H1 (cell line): ENCODE data around the gene MBTPS1. TPM values are rescaled to one million over a fixed set of nuclear protein-coding genes. Genes with fewer than 3 reads are reported as not detected.

ENCODE experiments used
- BACH1 ChIP-seq: IDR thresholded peaks from 2 replicates; pipeline ENCODE4 v1.6.1; 2012; ENCODE audit warnings: low read length, improper control_type of control experiment
- BRCA1 ChIP-seq: IDR thresholded peaks from 2 replicates; pipeline ENCODE4 v1.6.1; 2012; ENCODE audit warnings: low read depth, low read length, improper control_type of control experiment
- FOSL1 ChIP-seq: IDR thresholded peaks from 2 replicates; pipeline ENCODE4 v1.6.1; 2011; ENCODE audit warnings: mild to moderate bottlenecking, low read depth, low read length, moderate library complexity; ENCODE audit not compliant: insufficient read depth
- KDM4A ChIP-seq: IDR thresholded peaks from one replicate; pipeline ENCODE4 v1.7.1; 2012; ENCODE audit warnings: low read depth, mild to moderate bottlenecking, moderate library complexity, low read length, inconsistent platforms; ENCODE audit not compliant: severe bottlenecking
- NANOG ChIP-seq: IDR thresholded peaks from 2 replicates; pipeline ENCODE4 v1.6.1; 2011; ENCODE audit warnings: low read length, low read depth, mild to moderate bottlenecking, inconsistent platforms; ENCODE audit not compliant: insufficient read depth, poor library complexity, severe bottlenecking
- NRF1 ChIP-seq: IDR thresholded peaks from 2 replicates; pipeline ENCODE4 v1.6.1; 2011; ENCODE audit warnings: mild to moderate bottlenecking, low read depth, low read length, improper control_type of control experiment
- PHF8 ChIP-seq: fragments of 200-600 bp; sonication (generic); conservative IDR thresholded peaks from 2 replicates; pipeline ENCODE4 v1.7.1; 2012; ENCODE audit warnings: low read depth, mild to moderate bottlenecking, inconsistent platforms, low read length, moderate library complexity
- POLR2A ChIP-seq, 2 experiments: IDR thresholded peaks; 1 replicate in 1 of 2; 2 replicates in 1 of 2; pipeline ENCODE4 v1.6.1; 2011; ENCODE audit warnings: low read depth in 2 of 2, low read length in 2 of 2, mild to moderate bottlenecking in 2 of 2; ENCODE audit errors: control extremely low read depth in 1 of 2
- POLR2AphosphoS5 ChIP-seq: IDR thresholded peaks from 2 replicates; pipeline ENCODE4 v1.6.1; 2011; ENCODE audit warnings: low read depth, low read length
- RAD21 ChIP-seq, 2 experiments: IDR thresholded peaks in 1 of 2; conservative IDR thresholded peaks in 1 of 2; 2 replicates each; pipeline ENCODE4 v1.6.1; 2011; ENCODE audit warnings: low read depth in 2 of 2, low read length in 2 of 2, improper control_type of control experiment in 1 of 2, inconsistent platforms in 1 of 2, mild to moderate bottlenecking in 1 of 2, moderate library complexity in 1 of 2
- TAF1 ChIP-seq: IDR thresholded peaks from 2 replicates; pipeline ENCODE4 v1.6.1; 2011; ENCODE audit warnings: mild to moderate bottlenecking, low read depth, low read length
- TAF7 ChIP-seq: optimal IDR thresholded peaks from 2 replicates; pipeline ENCODE3; 2011; ENCODE audit warnings: low read depth, mild to moderate bottlenecking, inconsistent platforms, low read length, moderate library complexity, borderline replicate concordance
- polyA plus RNA-seq, 7 experiments: library from polyadenylated mRNA; depleted of rRNA in 3 of 7; stranded (reverse) in 5 of 7; unstranded in 2 of 7; fragments of >200 nt in 5 of 7; fragments of 200-250 nt in 2 of 7; gene quantifications; 1 replicate in 5 of 7; 2 replicates in 1 of 7; 4 replicates in 1 of 7; pipeline versions ENCODE4 v1.2.1 to v1.2.3, GENCODE V29; 2011 to 2013; ENCODE audit warnings: missing spikeins in 2 of 7, mixed read lengths in 2 of 7
- total RNA-seq: library from RNA; stranded (reverse); fragmentation: NEBNext Ultra II Directional; extraction: Animal tissue kit (Norgen Biotek cat#: 25700); gene quantifications from 2 replicates; pipeline ENCODE4 v1.2.1, GENCODE V29; 2021
- TF ChIP-seq, protein P1 (sequence below), 3 experiments: IDR thresholded peaks; 1 replicate in 2 of 3; 2 replicates in 1 of 3; pipeline versions ENCODE4 v1.5.1 to v1.6.1; 2011; ENCODE audit warnings: low read length in 3 of 3, mild to moderate bottlenecking in 3 of 3, inconsistent platforms in 2 of 3, low read depth in 1 of 3, moderate library complexity in 1 of 3; ENCODE audit not compliant: insufficient read depth in 1 of 3; ENCODE audit errors: control extremely low read depth in 1 of 3
- TF ChIP-seq, protein P2 (sequence below): IDR thresholded peaks from 2 replicates; pipeline ENCODE4 v1.6.1; 2012; ENCODE audit warnings: inconsistent platforms
- TF ChIP-seq, protein P3 (sequence below): IDR thresholded peaks from 2 replicates; pipeline ENCODE4 v1.6.1; 2011; ENCODE audit warnings: low read depth, mild to moderate bottlenecking, low read length; ENCODE audit not compliant: insufficient read depth

MBTPS1 gene
- total and polyA plus RNA-seq, 2 of the 8 experiments (the other 6 are each of a cell fraction or from before 2014, with no cell fraction given): 30.6 to 53.3 TPM

DNA sequence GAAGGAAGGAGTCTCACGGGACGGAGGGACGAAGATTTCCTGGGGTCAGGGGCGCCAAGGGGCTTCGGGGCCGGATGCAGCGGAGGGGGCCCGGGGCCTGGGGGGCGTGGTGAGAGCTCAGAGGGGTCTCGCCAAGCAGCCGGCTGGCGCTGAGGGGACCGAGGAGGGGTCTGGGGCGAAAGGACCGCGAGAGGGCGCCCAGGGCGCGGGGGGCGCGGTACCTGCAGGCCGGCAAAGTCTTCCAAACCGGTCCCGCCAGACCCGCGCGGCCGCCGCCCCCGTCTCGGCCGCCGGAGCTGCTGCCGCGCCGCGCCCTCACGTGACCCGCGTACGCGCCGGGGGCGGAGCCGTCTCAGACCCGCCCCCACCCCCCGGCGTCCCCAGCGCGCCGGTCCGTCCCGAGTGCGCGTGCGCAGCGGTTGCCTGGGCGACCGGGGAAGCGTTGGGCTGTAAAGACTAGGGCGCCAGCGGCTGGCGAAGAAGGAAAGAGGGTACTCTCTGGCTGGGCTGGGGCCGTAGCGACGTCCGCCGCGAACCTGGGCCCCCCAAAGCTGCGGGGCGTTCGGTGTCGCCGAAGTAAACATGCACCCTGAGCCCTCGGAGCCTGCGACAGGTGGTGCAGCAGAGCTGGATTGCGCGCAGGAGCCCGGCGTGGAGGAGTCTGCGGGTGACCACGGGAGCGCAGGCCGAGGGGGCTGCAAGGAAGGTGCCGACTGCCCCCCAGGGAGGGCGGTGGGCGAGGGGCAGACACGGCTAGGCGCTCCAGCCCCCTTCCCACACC is 28.3 kb upstream of the MBTPS1 start, which contains the start of the genes DNAAF1 and HSDL1 (continued):
- TF ChIP-seq, protein P1, sequence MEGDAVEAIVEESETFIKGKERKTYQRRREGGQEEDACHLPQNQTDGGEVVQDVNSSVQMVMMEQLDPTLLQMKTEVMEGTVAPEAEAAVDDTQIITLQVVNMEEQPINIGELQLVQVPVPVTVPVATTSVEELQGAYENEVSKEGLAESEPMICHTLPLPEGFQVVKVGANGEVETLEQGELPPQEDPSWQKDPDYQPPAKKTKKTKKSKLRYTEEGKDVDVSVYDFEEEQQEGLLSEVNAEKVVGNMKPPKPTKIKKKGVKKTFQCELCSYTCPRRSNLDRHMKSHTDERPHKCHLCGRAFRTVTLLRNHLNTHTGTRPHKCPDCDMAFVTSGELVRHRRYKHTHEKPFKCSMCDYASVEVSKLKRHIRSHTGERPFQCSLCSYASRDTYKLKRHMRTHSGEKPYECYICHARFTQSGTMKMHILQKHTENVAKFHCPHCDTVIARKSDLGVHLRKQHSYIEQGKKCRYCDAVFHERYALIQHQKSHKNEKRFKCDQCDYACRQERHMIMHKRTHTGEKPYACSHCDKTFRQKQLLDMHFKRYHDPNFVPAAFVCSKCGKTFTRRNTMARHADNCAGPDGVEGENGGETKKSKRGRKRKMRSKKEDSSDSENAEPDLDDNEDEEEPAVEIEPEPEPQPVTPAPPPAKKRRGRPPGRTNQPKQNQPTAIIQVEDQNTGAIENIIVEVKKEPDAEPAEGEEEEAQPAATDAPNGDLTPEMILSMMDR (IDR thresholded peaks at IDR 0.05; ENCODE audit: control extremely low read depth in 1 of 3, insufficient read depth in 1 of 3, low read depth in 1 of 3, low read length in 3 of 3): peak in 2 of 3 experiments; percentile 19 to 34; a peak in 3 of 4 replicates
- TF ChIP-seq PHF8 (peak; percentile 71), POLR2AphosphoS5 (no peak), FOSL1 (no peak), BRCA1 (no peak), KDM4A (peak; percentile 13), NANOG (no peak), TAF1 (peak; percentile 19; the same call in 1 of the 2 replicates), NRF1 (peak; percentile 82), BACH1 (no peak), TAF7 (no peak), POLR2A (IDR thresholded peaks at IDR 0.05; ENCODE audit: control extremely low read depth in 1 of 2, low read depth in 2 of 2, low read length in 2 of 2) (peak in 1 of 2 experiments; percentile 52; a peak in 2 of 3 replicates), RAD21 (IDR thresholded peaks at IDR 0.05 in 1 of 2, conservative IDR thresholded peaks at IDR 0.05 in 1 of 2; ENCODE audit: low read depth in 2 of 2, low read length in 2 of 2) (peak in 1 of 2 experiments; percentile 17; a peak in 2 of 4 replicates)
- TF ChIP-seq, protein P2, sequence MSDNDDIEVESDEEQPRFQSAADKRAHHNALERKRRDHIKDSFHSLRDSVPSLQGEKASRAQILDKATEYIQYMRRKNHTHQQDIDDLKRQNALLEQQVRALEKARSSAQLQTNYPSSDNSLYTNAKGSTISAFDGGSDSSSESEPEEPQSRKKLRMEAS: peak; percentile 34; the same call in 1 of the 2 replicates
- TF ChIP-seq, protein P3, sequence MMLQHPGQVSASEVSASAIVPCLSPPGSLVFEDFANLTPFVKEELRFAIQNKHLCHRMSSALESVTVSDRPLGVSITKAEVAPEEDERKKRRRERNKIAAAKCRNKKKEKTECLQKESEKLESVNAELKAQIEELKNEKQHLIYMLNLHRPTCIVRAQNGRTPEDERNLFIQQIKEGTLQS: peak; percentile 84; the same call in 1 of the 2 replicates
